GM12891 (cell line): ENCODE results near the gene MCOLN2.

ENCODE experiments used
- POLR2A ChIP-seq: IDR thresholded peaks from 2 replicates; pipeline ENCODE4 v1.6.1; 2011; ENCODE audit warnings: low read depth, low read length, control low read depth
- POLR2AphosphoS5 ChIP-seq: IDR thresholded peaks from 2 replicates; pipeline ENCODE4 v1.6.1; 2011; ENCODE audit warnings: low read depth, low read length, control low read depth
- POU2F2 ChIP-seq: IDR thresholded peaks from 2 replicates; pipeline ENCODE4 v1.6.1; 2011; ENCODE audit warnings: low read depth, mild to moderate bottlenecking, control low read depth, low read length, moderate library complexity
- TAF1 ChIP-seq: IDR thresholded peaks from 2 replicates; pipeline ENCODE4 v1.6.1; 2011; ENCODE audit warnings: low read depth, low read length, control low read depth

GRCh38 chr1:84885469-84885868, 111.4 kb downstream of the MCOLN2 start:
- TF ChIP-seq POLR2AphosphoS5 (no peak), POLR2A (no peak), TAF1 (no peak), POU2F2 (no peak)
